Stimulated activated CD8-positive, alpha-beta memory T cell treated with anti-CD3 and anti-CD28 coated beads, Interleukin-7, amount 100 ng/mL, for 1 hour (primary cell): ENCODE data around the gene SPACA1.
"Not testable (repeated sequence)": the region's sequence is repeated elsewhere in the genome, so short reads cannot be mapped to it uniquely, and the experiment has no call there.

Source experiments
- DNase-seq, 2 donors: peaks; one replicate each; pipeline ENCODE4 v3.0.0-alpha.2; 2020; ENCODE audit warnings: low read depth in 2 of 2

The SPACA1 gene, protein sequence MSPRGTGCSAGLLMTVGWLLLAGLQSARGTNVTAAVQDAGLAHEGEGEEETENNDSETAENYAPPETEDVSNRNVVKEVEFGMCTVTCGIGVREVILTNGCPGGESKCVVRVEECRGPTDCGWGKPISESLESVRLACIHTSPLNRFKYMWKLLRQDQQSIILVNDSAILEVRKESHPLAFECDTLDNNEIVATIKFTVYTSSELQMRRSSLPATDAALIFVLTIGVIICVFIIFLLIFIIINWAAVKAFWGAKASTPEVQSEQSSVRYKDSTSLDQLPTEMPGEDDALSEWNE

GRCh38 chr6:88047510-88048150 lies at the start of gene SPACA1:
Gene SPACA1 (plus strand): TSS chr6:88047841. CDS start chr6:88047906, 65 bp downstream.
- DNase-seq: no peak

DNA sequence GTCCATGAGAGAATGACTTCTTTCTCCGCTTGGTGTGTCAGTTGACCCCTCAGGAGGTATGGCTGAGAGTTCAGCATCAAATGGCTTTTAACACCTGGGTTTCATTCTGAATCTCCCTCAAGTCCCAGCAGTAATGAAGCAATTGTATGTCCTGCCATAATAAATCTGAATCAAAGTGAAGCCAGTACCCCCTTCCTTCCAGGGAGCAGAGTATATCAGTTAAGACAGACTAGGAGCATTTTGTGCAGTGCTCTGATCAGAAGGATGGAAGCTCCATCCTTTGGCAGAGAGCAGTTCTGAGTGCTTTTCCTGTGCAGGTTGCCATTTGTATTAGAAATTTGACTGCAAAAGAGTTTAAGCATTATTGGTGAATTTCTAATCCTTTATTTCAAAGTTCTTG lies 46.9 kb upstream of the SPACA1 start:
- DNase-seq: no peak

DNA sequence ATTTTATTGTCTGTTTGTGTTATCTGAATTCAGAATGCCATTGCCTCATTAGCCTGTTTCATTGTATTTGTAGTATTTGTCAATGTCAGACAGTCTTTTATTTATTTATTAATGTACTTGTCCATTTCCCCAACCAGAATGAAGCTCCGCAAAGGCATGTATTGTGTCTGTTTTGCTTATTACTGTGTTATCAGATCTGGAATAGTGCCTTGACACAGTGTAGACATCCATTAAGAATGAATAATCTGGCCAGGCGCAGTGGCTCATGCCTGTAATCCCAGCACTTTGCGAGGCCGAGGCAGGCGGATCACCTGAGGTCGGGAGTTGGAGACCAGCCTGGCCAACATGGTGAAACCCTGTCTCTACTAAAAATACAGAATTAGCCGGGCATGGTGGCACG lies 46.4 kb upstream of the SPACA1 start:
- DNase-seq: not testable (repeated sequence)

- no peak for DNase-seq
Observed at GRCh38 chr6:88004707-88005106, 42.9 kb upstream of the SPACA1 start.

- no peak for DNase-seq
Observed at GRCh38 chr6:88006557-88006956, 41.1 kb upstream of the SPACA1 start.

GRCh38 chr6:88008411-88008810 lies 39.2 kb upstream of the SPACA1 start:
- DNase-seq: no peak

DNA sequence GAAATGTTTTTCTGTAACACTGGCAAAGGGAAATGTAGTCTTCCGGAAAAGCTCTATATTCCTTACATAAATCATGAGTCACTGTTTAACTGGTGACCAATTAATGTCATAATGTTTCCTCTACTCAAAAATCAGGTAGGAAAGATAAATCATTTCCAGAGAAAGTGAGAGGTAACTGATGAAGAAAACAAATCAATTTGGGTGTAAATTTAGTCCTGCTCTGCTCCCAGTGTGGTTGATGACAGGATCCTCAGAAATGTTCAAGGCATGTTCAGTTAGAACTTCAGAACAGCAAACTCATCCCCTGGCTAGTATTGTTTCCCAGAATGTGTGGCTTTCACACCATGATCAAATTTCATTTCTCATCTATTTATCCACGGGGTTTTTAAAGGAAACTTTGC lies 38.8 kb upstream of the SPACA1 start:
- no peak for DNase-seq

GRCh38 chr6:88013015-88013414 lies 34.6 kb upstream of the SPACA1 start:
- DNase-seq: no peak

GRCh38 chr6:88013554-88013953 lies 34.1 kb upstream of the SPACA1 start:
- DNase-seq: no peak

DNA sequence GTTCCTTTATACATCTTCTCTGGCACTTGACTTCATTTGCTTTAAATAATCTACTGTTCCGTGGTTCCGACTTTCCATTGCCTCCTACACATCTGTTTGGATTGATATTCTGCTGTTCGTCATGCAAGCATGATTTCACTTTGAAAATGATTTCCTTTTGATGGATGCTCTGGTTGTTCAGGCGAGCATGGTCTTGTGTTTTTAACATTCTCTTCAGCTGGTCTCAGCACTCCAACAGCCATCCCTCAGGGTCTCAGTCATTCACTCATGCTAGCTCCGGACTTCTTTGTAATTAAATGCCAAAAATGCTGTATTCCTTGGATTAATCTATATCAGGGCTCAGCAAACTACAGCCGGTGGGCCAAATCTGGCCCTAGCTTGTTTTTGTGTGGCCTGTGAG lies 27.2 kb upstream of the SPACA1 start:
- no peak for DNase-seq

- no peak for DNase-seq
Observed at GRCh38 chr6:88024696-88025095, 22.9 kb upstream of the SPACA1 start.

GRCh38 chr6:88031550-88031949 lies 16.1 kb upstream of the SPACA1 start:
- DNase-seq: no peak

DNA sequence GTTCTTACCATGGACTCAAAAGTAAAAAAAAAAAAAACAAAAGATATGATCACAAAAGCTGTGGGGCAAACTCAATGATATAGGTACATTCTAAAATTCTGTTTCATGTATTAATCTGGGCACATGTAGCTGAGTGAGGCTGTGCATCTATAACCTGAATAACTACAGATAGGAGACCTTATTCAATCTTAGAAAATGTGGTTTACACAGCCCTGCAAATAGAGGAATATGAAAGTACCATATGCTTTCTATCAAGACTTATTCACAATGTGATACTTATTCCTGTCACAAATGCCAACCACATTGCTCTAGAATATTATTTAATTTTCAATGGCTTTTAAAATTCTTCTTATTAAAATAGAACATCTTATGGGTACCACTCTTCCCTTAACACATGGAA lies 3.1 kb upstream of the SPACA1 start:
- no peak for DNase-seq

GRCh38 chr6:88045521-88046136 lies 2.0 kb upstream of the SPACA1 start:
- DNase-seq: no peak

DNA sequence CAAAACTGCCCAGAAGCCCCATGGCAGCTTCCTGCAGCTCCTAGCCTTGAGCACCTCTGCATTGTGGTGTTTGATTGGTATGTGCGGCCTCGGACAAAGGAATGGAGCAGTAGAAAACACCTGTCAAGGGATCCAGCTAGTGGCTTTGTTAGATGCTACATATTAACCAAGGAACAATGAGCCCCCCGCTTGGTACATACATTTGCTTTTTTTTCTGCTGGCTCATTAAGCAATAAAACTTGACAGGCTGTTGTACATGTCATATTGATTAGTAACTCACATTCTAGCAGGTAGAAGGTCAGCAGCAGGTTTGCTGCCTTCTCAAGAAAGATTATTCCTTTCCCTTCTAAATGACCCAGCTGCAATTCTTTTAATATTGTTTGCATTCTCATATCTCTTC lies 937 bp downstream of the SPACA1 start:
- DNase-seq: no peak

DNA sequence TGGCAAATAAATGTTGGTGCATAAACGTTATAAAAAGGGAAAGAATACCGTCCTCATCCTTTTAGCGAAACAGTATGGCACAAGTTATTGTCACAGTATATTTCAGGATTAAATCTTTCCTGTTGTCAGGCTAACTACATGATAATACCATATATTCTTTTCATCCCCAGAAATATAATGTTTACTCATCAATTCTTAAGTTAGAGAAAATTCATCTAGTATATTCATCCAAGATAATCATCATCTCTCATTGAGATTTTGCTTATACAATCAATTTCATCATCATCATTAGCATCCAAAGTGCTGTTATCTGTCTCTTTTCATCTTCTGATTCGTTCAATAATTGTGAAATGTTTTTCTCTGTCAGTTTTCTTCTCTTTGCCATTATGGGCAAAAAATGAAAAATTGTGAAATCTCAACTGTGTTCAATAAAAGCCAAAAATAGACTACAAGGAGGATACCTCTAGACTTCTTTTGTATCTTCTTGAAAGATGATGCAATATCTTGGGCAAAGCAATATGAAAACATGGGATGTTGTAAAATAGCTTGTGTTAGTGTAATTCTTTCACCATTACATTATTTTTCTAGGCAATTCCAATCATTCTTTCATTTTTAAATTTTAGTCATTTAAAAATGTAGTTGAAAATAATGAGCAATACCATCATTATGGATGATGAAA lies 2.6 kb downstream of the SPACA1 start:
- DNase-seq: no peak

DNA sequence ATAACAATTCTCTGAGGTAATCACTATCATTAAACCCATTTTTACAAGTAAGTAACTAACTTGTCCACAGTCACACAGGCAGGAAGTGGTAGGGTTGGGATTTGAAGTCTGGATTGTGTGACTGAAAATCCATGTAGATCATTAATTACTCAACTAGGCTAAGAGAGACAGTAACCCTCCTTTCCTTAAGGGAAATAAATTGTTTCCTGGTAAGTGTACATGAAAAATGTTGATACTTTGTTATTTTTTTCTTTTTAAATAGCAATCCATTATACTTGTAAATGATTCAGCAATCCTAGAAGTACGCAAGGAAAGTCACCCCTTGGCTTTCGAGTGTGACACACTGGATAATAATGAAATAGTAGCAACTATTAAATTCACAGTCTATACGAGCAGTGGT lies 11.6 kb downstream of the SPACA1 start:
- DNase-seq: no peak

- DNase-seq: no peak
Observed at GRCh38 chr6:88062376-88062775, 14.7 kb downstream of the SPACA1 start.

GRCh38 chr6:88072462-88072861 lies 24.8 kb downstream of the SPACA1 start:
- DNase-seq: no peak

DNA sequence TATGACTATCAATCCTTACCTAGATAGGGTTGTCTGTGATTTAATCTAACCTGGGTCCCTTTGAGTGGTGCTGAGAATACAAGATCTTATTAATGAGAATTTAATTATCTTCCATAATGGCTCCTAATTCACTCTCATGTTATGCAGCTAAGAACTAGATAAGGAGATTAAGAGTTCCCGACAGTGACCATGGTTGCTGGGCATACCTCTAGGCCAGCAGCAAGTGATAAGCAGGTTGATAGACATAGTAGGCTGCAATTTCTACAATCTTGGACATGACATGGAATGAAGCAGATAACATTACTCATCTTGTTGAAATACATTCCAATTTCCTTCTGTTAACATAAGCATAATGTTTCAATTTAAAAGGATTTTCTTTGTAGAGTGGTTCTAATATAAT lies 27.1 kb downstream of the SPACA1 start:
- DNase-seq: no peak

GRCh38 chr6:88077305-88077704 lies 29.7 kb downstream of the SPACA1 start:
- no peak for DNase-seq

DNA sequence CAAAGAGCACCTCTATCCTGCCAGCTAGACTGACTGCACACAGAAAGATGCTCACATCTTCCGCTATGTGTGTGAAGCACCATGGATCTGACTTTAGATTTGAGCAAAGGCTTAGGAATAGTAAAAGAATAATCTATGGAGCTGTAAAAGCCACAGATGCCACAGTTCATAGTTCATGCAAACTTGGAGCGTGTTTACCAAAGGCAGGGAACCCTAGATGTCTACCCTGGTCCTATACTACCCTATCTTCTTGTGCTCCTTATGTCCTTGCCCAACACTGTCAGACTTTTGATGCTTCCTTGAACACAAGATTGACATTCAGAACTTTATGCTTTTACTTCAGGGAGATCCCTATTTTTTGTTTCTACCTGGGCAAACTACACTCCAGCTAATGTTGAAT lies 39.2 kb downstream of the SPACA1 start:
- no peak for DNase-seq

DNA sequence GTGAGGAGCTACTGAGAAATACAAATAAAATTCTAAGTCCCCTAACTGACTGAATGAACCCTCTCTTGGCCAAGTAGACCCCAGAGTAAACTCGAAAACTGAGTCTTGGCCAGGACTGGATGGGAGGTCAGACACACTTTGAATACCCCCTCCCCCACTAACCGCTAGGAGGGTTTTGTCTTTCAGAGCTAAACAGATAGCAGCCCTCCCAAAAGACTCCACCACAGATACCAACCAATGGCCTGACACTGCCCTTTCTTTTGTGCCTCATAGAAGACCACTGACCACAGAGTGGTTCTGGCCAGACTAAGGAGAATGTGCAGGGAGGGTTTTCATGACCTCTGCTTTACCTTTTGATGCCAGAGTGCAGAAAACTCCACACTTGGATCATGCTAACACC lies 42.1 kb downstream of the SPACA1 start:
- DNase-seq: no peak
